GM12872 (cell line): Measurements from ENCODE around the gene S1PR1.

Source experiments
- TF ChIP-seq, protein P1 (sequence below): IDR thresholded peaks from 3 replicates; pipeline ENCODE4 v1.5.1; 2011; ENCODE audit warnings: low read depth, mild to moderate bottlenecking, low read length, moderate library complexity; ENCODE audit not compliant: insufficient read depth

The S1PR1 gene

GRCh38 chr1:101228424-101229134, 8.2 kb upstream of the S1PR1 start:
- TF ChIP-seq, protein P1, sequence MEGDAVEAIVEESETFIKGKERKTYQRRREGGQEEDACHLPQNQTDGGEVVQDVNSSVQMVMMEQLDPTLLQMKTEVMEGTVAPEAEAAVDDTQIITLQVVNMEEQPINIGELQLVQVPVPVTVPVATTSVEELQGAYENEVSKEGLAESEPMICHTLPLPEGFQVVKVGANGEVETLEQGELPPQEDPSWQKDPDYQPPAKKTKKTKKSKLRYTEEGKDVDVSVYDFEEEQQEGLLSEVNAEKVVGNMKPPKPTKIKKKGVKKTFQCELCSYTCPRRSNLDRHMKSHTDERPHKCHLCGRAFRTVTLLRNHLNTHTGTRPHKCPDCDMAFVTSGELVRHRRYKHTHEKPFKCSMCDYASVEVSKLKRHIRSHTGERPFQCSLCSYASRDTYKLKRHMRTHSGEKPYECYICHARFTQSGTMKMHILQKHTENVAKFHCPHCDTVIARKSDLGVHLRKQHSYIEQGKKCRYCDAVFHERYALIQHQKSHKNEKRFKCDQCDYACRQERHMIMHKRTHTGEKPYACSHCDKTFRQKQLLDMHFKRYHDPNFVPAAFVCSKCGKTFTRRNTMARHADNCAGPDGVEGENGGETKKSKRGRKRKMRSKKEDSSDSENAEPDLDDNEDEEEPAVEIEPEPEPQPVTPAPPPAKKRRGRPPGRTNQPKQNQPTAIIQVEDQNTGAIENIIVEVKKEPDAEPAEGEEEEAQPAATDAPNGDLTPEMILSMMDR, result no peak

DNA sequence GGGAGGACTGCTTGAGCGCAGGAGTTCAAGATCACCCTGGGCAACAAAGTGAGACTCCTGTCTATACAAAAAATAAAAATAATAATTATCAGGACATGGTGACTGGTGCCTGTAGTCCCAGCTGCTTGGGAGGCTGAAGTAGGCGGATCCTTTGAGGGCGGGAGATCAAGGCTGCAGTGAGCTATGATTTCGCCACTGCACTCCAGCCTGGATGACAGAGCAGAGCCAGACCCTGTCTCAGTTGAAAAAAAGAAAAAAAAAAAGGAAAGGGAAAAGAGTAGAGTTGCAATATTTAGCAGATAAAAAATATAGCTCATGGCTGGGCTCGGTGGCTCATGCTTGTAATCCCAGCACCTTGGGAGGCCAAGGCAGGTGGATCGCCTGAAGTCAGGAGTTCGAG, 3.3 kb upstream of the S1PR1 start:
- TF ChIP-seq, protein P1, result no peak

- TF ChIP-seq, protein P1, result no peak
Observed at GRCh38 chr1:101235216-101235695, 1.6 kb upstream of the S1PR1 start.

GRCh38 chr1:101235696-101236515, 913 bp upstream of the S1PR1 start:
- TF ChIP-seq, protein P1, result no peak

DNA sequence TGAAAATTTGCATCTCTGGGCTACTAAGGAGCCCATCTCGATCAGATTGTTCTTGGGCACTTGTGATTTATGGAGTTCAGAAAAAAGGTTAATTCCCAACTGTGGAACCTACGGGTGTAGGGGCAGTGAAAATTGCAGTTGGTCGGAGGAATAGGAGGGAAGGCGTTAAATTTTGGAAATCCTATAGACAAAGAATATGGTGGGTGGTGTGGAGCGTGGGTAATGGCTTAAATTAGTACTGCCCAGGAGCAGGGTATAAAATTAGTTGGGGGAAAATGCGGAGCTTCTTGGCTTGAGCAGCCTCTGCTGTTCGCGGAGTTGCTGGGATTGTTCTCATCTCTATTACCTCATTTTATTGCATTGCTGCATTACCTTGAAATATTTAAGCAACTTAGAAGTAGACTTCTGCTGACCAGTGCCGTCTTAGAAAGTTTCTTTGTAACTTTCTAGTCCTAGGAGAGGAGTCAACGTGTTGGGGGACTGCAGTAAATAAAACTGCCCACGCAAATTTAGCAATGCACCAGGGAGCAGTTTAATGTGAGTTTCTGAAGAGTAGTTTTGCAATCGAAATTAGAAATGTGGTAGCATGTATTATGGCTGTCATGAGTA, 514 bp downstream of the S1PR1 start:
- TF ChIP-seq, protein P1, result no peak

- TF ChIP-seq, protein P1, result no peak
Observed at GRCh38 chr1:101238031-101238628, 1.3 kb downstream of the S1PR1 start.

- TF ChIP-seq, protein P1, result peak; percentile 97
Observed at GRCh38 chr1:101238681-101239094, 1.9 kb downstream of the S1PR1 start.
